ENCODE measurements around the gene NR2F1.

The NR2F1 gene

GRCh38 chr5:93595420-93596147 is 12.6 kb downstream of the NR2F1 start:
- ATAC-seq: no peak
- TF ChIP-seq GLIS3 (CRISPR knock-in tag; IDR thresholded peaks at IDR 0.05): no peak
- no peak for TF ChIP-seq TOX (CRISPR knock-in tag; IDR thresholded peaks at IDR 0.05; ENCODE audit: borderline replicate concordance)
- TF ChIP-seq ZNF8 (CRISPR knock-in tag; IDR thresholded peaks at IDR 0.05): no peak
- no peak for TF ChIP-seq TSHZ2 (CRISPR knock-in tag; IDR thresholded peaks at IDR 0.05)
- TF ChIP-seq TCF4 (CRISPR knock-in tag; IDR thresholded peaks at IDR 0.05; ENCODE audit: borderline replicate concordance): no peak
- TF ChIP-seq CSDC2 (CRISPR knock-in tag; IDR thresholded peaks at IDR 0.05): no peak
- no peak for TF ChIP-seq ZC3H10 (CRISPR knock-in tag; IDR thresholded peaks at IDR 0.05)
- no peak for TF ChIP-seq ZNF70 (CRISPR knock-in tag; IDR thresholded peaks at IDR 0.05)
- TF ChIP-seq ZFP3 (CRISPR knock-in tag; IDR thresholded peaks at IDR 0.05): no peak
- TF ChIP-seq ARNTL (CRISPR knock-in tag; IDR thresholded peaks at IDR 0.05; ENCODE audit: borderline replicate concordance, low read depth): no peak
- no peak for TF ChIP-seq RARB (CRISPR knock-in tag; IDR thresholded peaks at IDR 0.05)
- no peak for TF ChIP-seq PPARA (CRISPR knock-in tag; IDR thresholded peaks at IDR 0.05; ENCODE audit: borderline replicate concordance)
- no peak for TF ChIP-seq CREB5 (CRISPR knock-in tag; IDR thresholded peaks at IDR 0.05; ENCODE audit: low read depth)
- no peak for TF ChIP-seq ISL1 (CRISPR knock-in tag; IDR thresholded peaks at IDR 0.05)
- no peak for TF ChIP-seq BACH2 (CRISPR knock-in tag; IDR thresholded peaks at IDR 0.05; ENCODE audit: borderline replicate concordance)
- TF ChIP-seq PATZ1 (CRISPR knock-in tag; IDR thresholded peaks at IDR 0.05; ENCODE audit: borderline replicate concordance): no peak
- TF ChIP-seq POU6F1 (CRISPR knock-in tag; IDR thresholded peaks at IDR 0.05; ENCODE audit: borderline replicate concordance, low read depth): no peak

- ATAC-seq: no peak
- no peak for TF ChIP-seq ZNF565 (CRISPR knock-in tag; conservative IDR thresholded peaks at IDR 0.05; ENCODE audit: low read depth)
These were observed 13.3 kb downstream of the NR2F1 start for GRCh38 chr5:93596310-93596675.

GRCh38 chr5:93596676-93597490 is 13.9 kb downstream of the NR2F1 start:
- ATAC-seq: no peak
- TF ChIP-seq ARNTL (CRISPR knock-in tag; IDR thresholded peaks at IDR 0.05; ENCODE audit: borderline replicate concordance, low read depth): no peak
- TF ChIP-seq ZC3H10 (CRISPR knock-in tag; IDR thresholded peaks at IDR 0.05): no peak

Data from SK-N-SH treated with all-trans-retinoic acid at 6 μM for 48 hours (cell line).